SK-N-SH (cell line): Measurements from ENCODE around the gene LETM1. TPM values are rescaled to one million over a fixed set of nuclear protein-coding genes. Genes with fewer than 3 reads are reported as not detected.

Experiments
- CTCF ChIA-PET: fragments of 300-600, 350-600 bp; formaldehyde crosslinking; extraction: SDS; loops from one replicate; lab custom pipeline; 2021; lab: Yijun Ruan, JAX
- POLR2A ChIA-PET: fragments of 350-600 bp; sonication (Branson Sonifier 250); formaldehyde crosslinking; extraction: SDS; loops from one replicate; lab custom pipeline; 2020; ENCODE audit warnings: antibody characterized with exemption, inconsistent platforms; lab: Yijun Ruan, JAX
- DNase-seq: peaks from one replicate; pipeline ENCODE4 v3.0.0; 2012
- H2AFZ ChIP-seq: fragments of 200-600 bp; sonication (generic); 2 replicates; pipeline ENCODE4 v1.8.1; 2016; ENCODE audit warnings: antibody characterized with exemption, mild to moderate bottlenecking, low read depth
- H3F3A ChIP-seq: fragments of 200-600 bp; sonication (generic); replicated peaks from 2 replicates; pipeline ENCODE3; 2016; ENCODE audit warnings: antibody characterized with exemption, mild to moderate bottlenecking; ENCODE audit not compliant: insufficient read depth
- H3K27ac ChIP-seq, 2 experiments: fragments of 200-500 bp in 1 of 2; fragments of 200-600 bp in 1 of 2; sonication (Bioruptor generic) in 1 of 2; sonication (generic), shearing (Covaris generic) in 1 of 2; 2 replicates each; pipeline versions ENCODE4 v1.5.1 to v1.6.1; 2014 to 2016; ENCODE audit warnings: low read depth in 2 of 2, inconsistent platforms in 1 of 2, low read length in 1 of 2, mild to moderate bottlenecking in 1 of 2, mixed read lengths in 1 of 2
- H3K27me3 ChIP-seq: fragments of 200-600 bp; sonication (generic), shearing (Covaris generic); 2 replicates; pipeline ENCODE4 v1.6.1; 2016; ENCODE audit warnings: mixed run types; ENCODE audit not compliant: insufficient read depth
- H3K36me3 ChIP-seq, 2 experiments: fragments of 200-500 bp in 1 of 2; fragments of 200-600 bp in 1 of 2; sonication (Bioruptor generic) in 1 of 2; sonication (generic) in 1 of 2; replicated peaks in 1 of 2; 2 replicates each; pipeline versions ENCODE3 to v1.5.1; 2014 to 2016; ENCODE audit warnings: low read length in 1 of 2, mild to moderate bottlenecking in 1 of 2; ENCODE audit not compliant: insufficient read depth in 2 of 2, control insufficient read depth in 1 of 2
- H3K4me1 ChIP-seq, 2 experiments: fragments of 200-500 bp in 1 of 2; fragments of 200-600 bp in 1 of 2; sonication (Bioruptor generic) in 1 of 2; sonication (generic), shearing (Covaris generic) in 1 of 2; 2 replicates each; pipeline versions ENCODE4 v1.5.1 to v1.6.1; 2014 to 2016; ENCODE audit warnings: low read depth in 1 of 2, low read length in 1 of 2, mixed run types in 1 of 2; ENCODE audit not compliant: insufficient read depth in 2 of 2, control insufficient read depth in 1 of 2
- H3K4me2 ChIP-seq: fragments of 200-600 bp; sonication (generic), shearing (Covaris generic); 2 replicates; pipeline ENCODE4 v1.6.1; 2017; ENCODE audit warnings: mixed run types
- H3K4me3 ChIP-seq, 2 experiments: fragments of 200-500 bp in 1 of 2; fragments of 200-600 bp in 1 of 2; sonication (Bioruptor generic) in 1 of 2; sonication (generic), shearing (Covaris generic) in 1 of 2; 2 replicates each; pipeline versions ENCODE4 v1.5.1 to v1.8.1; 2014 to 2016; ENCODE audit warnings: low read depth in 2 of 2, inconsistent platforms in 1 of 2, low read length in 1 of 2, mild to moderate bottlenecking in 1 of 2, mixed read lengths in 1 of 2, moderate library complexity in 1 of 2
- H3K79me2 ChIP-seq: fragments of 200-600 bp; sonication (generic); 2 replicates; pipeline ENCODE4 v1.8.1; 2017; ENCODE audit warnings: mild to moderate bottlenecking; ENCODE audit not compliant: insufficient read depth
- H3K9ac ChIP-seq: fragments of 200-600 bp; sonication (generic); 2 replicates; pipeline ENCODE4 v1.6.1; 2017; ENCODE audit warnings: mixed run types
- H3K9me2 ChIP-seq: fragments of 200-600 bp; sonication (generic); 2 replicates; pipeline ENCODE4 v1.6.1; 2017; ENCODE audit warnings: mixed run types
- H3K9me3 ChIP-seq: fragments of 200-600 bp; sonication (generic); 2 replicates; pipeline ENCODE4 v1.6.1; 2017; ENCODE audit warnings: mixed run types, mild to moderate bottlenecking, moderate library complexity
- H4K20me1 ChIP-seq: fragments of 200-600 bp; sonication (generic); 2 replicates; pipeline ENCODE4 v1.6.1; 2017; ENCODE audit warnings: mild to moderate bottlenecking, mixed run types; ENCODE audit not compliant: insufficient read depth
- CHD2 ChIP-seq: fragments of 150-350 bp; IDR thresholded peaks from 2 replicates; pipeline ENCODE4 v1.6.1; 2018; ENCODE audit warnings: low read length; ENCODE audit not compliant: partially characterized antibody
- ELF1 ChIP-seq: IDR thresholded peaks from 2 replicates; pipeline ENCODE4 v1.4.0; 2012
- EP300 ChIP-seq, 2 experiments: IDR thresholded peaks; 2 replicates each; pipeline versions ENCODE4 v1.4.0 to v1.6.1; 2012; ENCODE audit warnings: borderline replicate concordance in 1 of 2, low read depth in 1 of 2, low read length in 1 of 2
- FOSL2 ChIP-seq: IDR thresholded peaks from 2 replicates; pipeline ENCODE4 v1.4.0; 2012; ENCODE audit warnings: low read depth, mild to moderate bottlenecking, moderate library complexity, borderline replicate concordance
- FOXJ3 ChIP-seq: sonication (generic); formaldehyde crosslinking; IDR thresholded peaks from 2 replicates; pipeline ENCODE4 v1.5.1; 2020; ENCODE audit warnings: mild to moderate bottlenecking, missing genetic modification reagents
- GATA2 ChIP-seq: sonication (generic); formaldehyde crosslinking; IDR thresholded peaks from 2 replicates; pipeline ENCODE4 v1.5.0; 2020; ENCODE audit warnings: mild to moderate bottlenecking, missing genetic modification reagents
- JUND ChIP-seq: IDR thresholded peaks from 2 replicates; pipeline ENCODE4 v1.4.0; 2012
- MEF2A ChIP-seq: IDR thresholded peaks from 2 replicates; pipeline ENCODE4 v1.4.0; 2012; ENCODE audit warnings: low read depth, borderline replicate concordance
- MXI1 ChIP-seq: IDR thresholded peaks from 2 replicates; pipeline ENCODE4 v1.6.1; 2012; ENCODE audit warnings: mild to moderate bottlenecking, low read depth, low read length, improper control_type of control experiment
- NRF1 ChIP-seq: IDR thresholded peaks from 2 replicates; pipeline ENCODE4 v1.6.1; 2012; ENCODE audit warnings: low read depth, mild to moderate bottlenecking, low read length
- PBX3 ChIP-seq: IDR thresholded peaks from 2 replicates; pipeline ENCODE4; 2012
- RAD21 ChIP-seq: IDR thresholded peaks from 2 replicates; pipeline ENCODE4 v1.6.1; 2012; ENCODE audit warnings: mild to moderate bottlenecking, low read length
- REST ChIP-seq: IDR thresholded peaks from 2 replicates; pipeline ENCODE4 v1.6.1; 2012; ENCODE audit warnings: mild to moderate bottlenecking, low read depth, low read length, moderate library complexity
- RFX5 ChIP-seq: IDR thresholded peaks from 2 replicates; pipeline ENCODE4 v1.6.1; 2012; ENCODE audit warnings: mild to moderate bottlenecking, improper control_type of control experiment, low read length
- SIN3A ChIP-seq: IDR thresholded peaks from 2 replicates; pipeline ENCODE4 v1.6.1; 2012; ENCODE audit warnings: low read depth, mild to moderate bottlenecking, low read length, moderate library complexity, borderline replicate concordance
- SMC3 ChIP-seq: IDR thresholded peaks from 2 replicates; pipeline ENCODE4 v1.6.1; 2012; ENCODE audit warnings: low read depth, low read length, improper control_type of control experiment
- TAF1 ChIP-seq: IDR thresholded peaks from 2 replicates; pipeline ENCODE4 v1.6.1; 2012; ENCODE audit warnings: low read depth, mild to moderate bottlenecking, low read length, moderate library complexity, borderline replicate concordance
- TEAD4 ChIP-seq: IDR thresholded peaks from 2 replicates; pipeline ENCODE4 v1.4.0; 2012; ENCODE audit warnings: mild to moderate bottlenecking, borderline replicate concordance; ENCODE audit not compliant: insufficient read depth
- USF2 ChIP-seq: fragments of 150-350 bp; IDR thresholded peaks from 2 replicates; pipeline ENCODE4 v1.6.1; 2017; ENCODE audit warnings: antibody characterized with exemption, low read length, low read depth, borderline replicate concordance
- YY1 ChIP-seq: IDR thresholded peaks from 2 replicates; pipeline ENCODE4 v1.4.0; 2012; ENCODE audit warnings: low read depth, mild to moderate bottlenecking
- WGBS: methylation state at CpG from one replicate; pipeline ENCODE4 v1.1.6; 2017; ENCODE audit warnings: low lambda C conversion rate; 5-methylcytosine and 5-hydroxymethylcytosine counted together
- polyA plus RNA-seq, 3 experiments: library from polyadenylated mRNA; depleted of rRNA; stranded (reverse); fragments of >200 nt; gene quantifications; 2 replicates each; pipeline ENCODE4 v1.2.3, GENCODE V29; 2012

Gene LETM1
- polyA plus RNA-seq, 1 of the 3 experiments (the other 2 are of a cell fraction): 25.8 TPM

GRCh38 chr4:1904042-1904441 is 48.1 kb upstream of the LETM1 start:
- Histone ChIP-seq H3K4me1 (peaks cover 0 to 6% of the 10 kb centered on the region in 2 experiments; a peak in 1 of 4 replicates), H3K9me2 (no peaks in the 10 kb centered on the region), H3K9me3 (no peaks in the 10 kb centered on the region), H3K4me3 (no peak overlapping the region), H3F3A (peaks cover 6% of the 10 kb centered on the region), H4K20me1 (peaks cover 77% of the 10 kb centered on the region), H3K79me2 (peaks cover 100% of the 10 kb centered on the region), H3K4me2 (no peak overlapping the region), H3K27me3 (no peaks in the 10 kb centered on the region), H3K9ac (no peak overlapping the region), H3K27ac (no peak overlapping the region), H3K36me3 (peaks cover 37% of the 10 kb centered on the region in 2 experiments), H2AFZ (no peak overlapping the region)
- TF ChIP-seq ELF1 (no peak), REST (no peak), YY1 (no peak), JUND (no peak), USF2 (no peak), GATA2 (CRISPR knock-in tag) (no peak), SIN3A (no peak), TEAD4 (no peak), FOSL2 (no peak), CHD2 (no peak), PBX3 (no peak), SMC3 (no peak)
- CTCF ChIA-PET: no interaction called here
- no peak for DNase-seq
- 76% methylated on average over 3 of the region's 3 CpGs for WGBS
- POLR2A ChIA-PET: no interaction called here

GRCh38 chr4:1903035-1903434 is 47.1 kb upstream of the LETM1 start:
- POLR2A ChIA-PET: no interaction called here
- H3K79me2 ChIP-seq: peaks cover 100% of the 10 kb centered on the region
- no peak overlapping the region for H3K27ac ChIP-seq
- H3K9ac ChIP-seq: no peak overlapping the region
- H3K4me1 ChIP-seq: peaks cover 0 to 7% of the 10 kb centered on the region in 2 experiments; a peak in 1 of 4 replicates
- no peak overlapping the region for H3K4me3 ChIP-seq
- no peaks in the 10 kb centered on the region for H3K9me2 ChIP-seq
- CTCF ChIA-PET: interaction anchor here (0.7 to 9.0 kb wide), 9 partner anchors 6 to 155 kb away, joined by 3 to 104 read pairs (median 4); no protein-coding TSS in a partner anchor
- no peaks in the 10 kb centered on the region for H3K27me3 ChIP-seq
- H4K20me1 ChIP-seq: peaks cover 74% of the 10 kb centered on the region
- H3K4me2 ChIP-seq: no peak overlapping the region
- H3K9me3 ChIP-seq: no peaks in the 10 kb centered on the region
- DNase-seq: no peak
- 83% methylated on average over 1 of the region's 1 CpG for WGBS
- H3F3A ChIP-seq: peaks cover 12% of the 10 kb centered on the region
- no peak overlapping the region for H2AFZ ChIP-seq
- H3K36me3 ChIP-seq: peaks cover 37% of the 10 kb centered on the region in 2 experiments
- TF ChIP-seq REST (no peak), MXI1 (no peak), JUND (no peak), FOSL2 (no peak), TAF1 (no peak), RAD21 (no peak), NRF1 (no peak), MEF2A (no peak), EP300 (IDR thresholded peaks at IDR 0.05; ENCODE audit: borderline replicate concordance in 1 of 2, low read depth in 1 of 2, low read length in 1 of 2) (no peak), FOXJ3 (no peak), RFX5 (no peak)
